ENCODE results near the gene SDHD.
A peak's percentile ranks its signal among the peaks of the same experiment; 100 is the strongest.
"Not testable (repeated sequence)": the region's sequence is repeated elsewhere in the genome, so short reads cannot be mapped to it uniquely, and the experiment has no call there.

SDHD gene

DNA sequence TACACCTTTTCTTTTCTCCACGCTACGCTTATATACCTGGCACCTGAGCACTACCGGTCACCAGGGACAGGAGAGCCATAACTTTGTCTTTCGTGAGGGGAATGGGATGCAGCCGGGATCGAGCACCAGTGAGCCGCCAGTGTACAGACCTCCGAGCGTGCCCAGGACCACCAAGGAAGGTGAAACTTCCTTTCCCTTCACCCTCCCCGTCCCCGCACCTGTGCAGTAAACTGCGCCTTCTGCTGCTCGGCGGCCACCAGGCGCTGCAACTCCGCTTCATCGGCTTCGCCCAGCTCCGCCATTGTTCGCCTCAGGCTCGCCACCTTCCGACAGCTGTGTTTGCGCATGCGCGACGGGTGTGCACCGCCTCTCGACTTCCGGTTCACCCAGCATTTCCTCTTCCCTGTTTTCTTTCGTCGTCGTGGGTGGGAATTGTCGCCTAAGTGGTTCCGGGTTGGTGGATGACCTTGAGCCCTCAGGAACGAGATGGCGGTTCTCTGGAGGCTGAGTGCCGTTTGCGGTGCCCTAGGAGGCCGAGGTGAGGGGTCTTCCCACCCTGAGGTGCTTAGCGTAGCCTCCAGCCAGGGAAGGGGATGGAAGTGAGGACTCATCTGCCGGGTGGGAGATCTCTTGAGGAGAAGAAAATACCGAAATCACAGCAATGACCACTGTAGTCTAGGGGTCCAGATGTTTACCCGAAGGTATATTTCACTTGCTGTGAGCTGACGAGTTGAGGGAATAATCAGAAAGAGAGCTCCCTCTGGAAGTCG lies at the start of gene SDHD, which contains the start of gene TIMM8B:
TSS of gene SDHD (plus strand) at position 452 of the 770 bp plus-strand sequence. CDS start at position 487, 35 bp downstream.
TSS of gene TIMM8B (minus strand) at position 335 of the 770 bp plus-strand sequence. CDS start at position 302, 33 bp downstream.
- peak; percentile 98 for DNase-seq

DNA sequence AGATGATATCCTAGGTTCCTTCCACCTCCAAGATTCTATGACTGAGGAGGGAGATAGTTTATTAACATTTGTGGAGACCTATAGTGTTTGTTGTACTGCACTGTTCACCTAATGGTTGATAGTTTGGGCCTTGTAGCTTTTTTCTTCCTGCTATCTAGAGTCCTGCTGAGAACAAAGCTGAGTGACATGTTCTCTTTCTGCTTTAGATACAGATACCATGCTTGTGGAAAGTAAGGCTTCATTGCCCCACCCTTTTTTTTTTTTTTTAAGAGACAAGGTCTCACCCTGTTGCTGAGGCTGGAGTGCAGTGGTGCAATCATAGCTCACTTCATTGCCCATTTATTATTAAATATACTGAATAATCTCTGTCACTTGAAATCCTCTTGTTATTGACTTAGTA lies 49.1 kb upstream of the SDHD start:
- no peak for DNase-seq

DNA sequence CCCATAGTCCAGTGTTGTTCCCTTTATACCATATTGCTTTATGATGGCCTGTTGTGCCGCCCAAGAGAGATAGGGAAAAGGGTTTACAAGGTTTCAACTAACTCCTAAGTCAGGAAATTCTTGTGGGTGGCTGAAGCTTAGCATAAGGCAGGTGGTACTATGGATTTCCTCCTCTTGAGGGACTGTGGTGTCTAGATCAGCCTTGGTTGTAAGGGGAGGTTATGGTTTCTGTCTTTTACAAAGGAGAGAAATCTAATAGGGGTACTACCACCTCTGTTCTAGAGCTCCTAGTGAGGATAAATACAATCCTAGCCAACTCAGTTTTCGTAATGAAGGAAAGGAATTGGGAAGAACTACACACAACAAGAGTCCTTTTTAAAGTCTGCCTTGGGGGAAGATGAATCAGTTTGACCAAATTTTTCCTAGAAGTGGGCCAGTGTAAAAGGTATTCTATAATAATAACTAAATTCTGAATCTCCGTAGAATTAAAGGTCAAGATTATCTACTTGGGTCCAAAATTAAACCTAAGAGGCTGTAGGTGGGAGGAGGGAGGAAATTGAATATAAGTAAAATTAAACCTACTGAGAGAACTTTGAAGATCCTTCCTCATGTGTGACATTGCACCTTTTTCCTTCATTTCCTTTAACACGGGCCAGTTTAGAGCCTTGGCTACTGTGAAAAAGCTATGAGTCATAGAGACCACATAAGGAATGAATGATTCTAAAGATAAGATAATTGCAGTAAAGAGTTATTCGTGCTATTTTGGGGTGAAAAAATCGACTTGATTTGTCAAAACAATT lies 44.3 kb upstream of the SDHD start:
- peak; percentile 57 for DNase-seq

DNA sequence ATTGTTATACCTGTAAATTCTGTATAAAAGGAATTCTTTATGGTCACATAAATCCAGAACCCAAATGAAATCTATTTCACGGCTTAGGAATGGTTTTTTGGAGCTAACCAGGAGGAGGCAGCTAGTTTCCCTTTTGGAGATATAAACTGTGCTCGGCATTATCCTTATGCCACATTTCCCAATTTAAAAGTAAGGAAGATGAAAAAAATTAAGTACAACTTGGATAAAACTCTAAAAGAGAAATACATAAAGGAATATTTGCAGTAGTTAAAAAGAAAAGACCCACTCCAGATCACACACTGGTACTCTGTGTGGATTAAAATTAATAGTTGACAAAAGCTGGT lies 43.7 kb upstream of the SDHD start:
- no peak for DNase-seq

DNA sequence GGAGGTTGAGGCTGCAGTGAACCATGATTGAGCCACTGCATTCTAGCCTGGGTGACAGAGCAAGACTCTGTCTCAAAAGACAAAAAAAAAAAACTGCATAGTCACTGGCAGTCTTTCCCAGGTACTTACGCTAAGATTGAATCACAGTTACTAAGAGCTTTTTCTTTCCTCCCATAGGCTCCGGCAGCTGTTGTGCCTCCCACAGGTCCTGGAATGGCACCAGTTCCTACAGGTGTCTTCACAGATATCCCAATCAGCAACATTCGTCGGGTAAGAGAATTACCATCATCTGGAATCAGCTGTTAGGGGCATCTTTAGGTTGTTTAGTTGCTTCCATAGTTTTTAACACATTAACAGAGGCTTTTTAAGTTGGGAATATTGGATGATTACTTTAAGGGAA lies 41.7 kb upstream of the SDHD start:
- DNase-seq = no peak

DNA sequence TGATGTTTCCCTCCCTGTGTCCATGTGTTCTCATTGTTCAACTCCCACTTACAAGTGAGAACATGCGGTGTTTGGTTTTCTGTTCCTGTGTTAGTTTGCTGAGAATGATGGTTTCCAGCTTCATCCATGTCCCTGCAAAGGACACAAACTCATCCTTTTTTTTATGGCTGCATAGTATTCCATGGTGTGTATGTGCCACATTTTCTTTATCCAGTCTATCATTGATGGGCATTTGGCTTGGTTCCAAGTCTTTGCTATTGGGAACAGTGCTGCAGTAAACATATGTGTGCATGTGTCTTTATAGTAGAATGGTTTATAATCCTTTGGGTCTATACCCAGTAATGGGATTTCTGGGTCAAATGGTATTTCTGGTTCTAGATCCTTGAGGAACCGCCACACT lies 40.0 kb upstream of the SDHD start:
- not testable (repeated sequence) for DNase-seq

DNA sequence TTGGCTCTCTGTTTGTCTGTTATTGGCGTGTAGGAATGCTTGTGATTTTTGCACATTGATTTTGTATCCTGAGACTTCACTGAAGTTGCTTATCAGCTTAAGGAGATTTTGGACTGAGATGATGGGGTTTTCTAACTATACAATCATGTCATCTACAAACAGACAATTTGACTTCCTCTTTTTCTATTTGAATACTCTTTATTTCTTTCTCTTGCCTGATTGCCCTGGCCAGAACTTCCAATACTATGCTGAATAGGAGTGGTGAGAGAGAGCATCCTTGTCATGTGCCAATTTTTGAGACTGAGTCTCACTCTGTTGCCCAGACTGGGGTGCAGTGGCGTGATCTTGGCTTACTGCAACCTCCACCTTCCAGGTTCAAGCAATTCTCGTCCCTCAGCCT lies 38.4 kb upstream of the SDHD start:
- not testable (repeated sequence) for DNase-seq

DNA sequence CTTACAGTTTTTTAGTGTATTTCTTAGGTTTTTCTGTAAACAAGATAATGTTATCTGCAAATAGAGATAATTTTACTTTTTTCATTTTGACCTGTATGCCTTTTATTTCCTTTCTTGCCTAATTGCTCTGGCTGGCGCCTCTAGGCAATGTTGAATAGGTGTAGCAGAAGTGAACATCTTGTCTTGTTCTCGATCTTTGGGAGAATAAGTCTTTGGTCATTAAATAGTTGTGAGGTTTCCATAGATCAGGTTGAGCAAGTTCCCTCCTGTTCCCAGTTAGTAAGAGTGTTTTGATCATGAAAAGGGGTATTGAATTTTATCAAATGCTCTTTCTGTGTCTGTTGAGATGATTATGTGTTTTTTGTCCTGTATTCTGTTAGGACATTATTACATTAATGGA lies 36.9 kb upstream of the SDHD start:
- DNase-seq = no peak

DNA sequence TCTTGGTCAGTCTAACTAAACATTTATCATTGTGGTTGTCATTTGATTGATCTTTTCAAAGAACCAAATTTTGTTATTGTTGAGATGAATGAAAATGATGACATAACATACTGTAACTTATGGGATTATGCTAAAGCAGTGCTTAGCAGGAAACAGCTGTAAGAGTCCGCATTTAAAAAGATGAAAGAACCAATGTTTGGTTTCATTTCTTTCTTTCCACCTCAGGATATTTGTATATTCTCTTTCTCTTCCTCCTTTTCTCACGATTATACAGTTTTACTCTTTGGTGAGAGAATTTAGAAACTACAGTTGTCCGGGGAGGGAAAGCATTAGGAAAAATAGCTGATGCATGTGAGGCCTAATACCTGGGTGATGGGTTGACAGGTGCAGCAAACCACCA lies 36.0 kb upstream of the SDHD start:
- DNase-seq = no peak

DNA sequence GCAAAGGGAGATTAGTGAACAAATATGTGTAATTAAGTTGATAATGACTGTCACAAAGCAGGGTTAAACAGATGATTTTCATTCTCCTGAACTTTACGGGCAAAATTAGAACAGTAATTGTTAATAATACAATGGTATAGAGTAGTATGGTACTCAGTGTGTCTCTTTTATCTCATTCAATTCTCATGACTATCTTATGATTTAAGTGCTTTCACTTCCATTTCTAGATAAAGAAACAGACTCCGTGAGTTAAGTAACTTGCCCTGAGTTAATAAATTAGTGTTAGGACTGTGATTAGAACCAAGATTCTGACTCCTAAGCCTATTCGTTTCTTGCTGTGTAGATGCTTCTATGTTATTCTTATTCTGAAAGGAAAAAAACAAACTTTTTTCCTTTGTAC lies 34.9 kb upstream of the SDHD start:
- DNase-seq = no peak

DNA sequence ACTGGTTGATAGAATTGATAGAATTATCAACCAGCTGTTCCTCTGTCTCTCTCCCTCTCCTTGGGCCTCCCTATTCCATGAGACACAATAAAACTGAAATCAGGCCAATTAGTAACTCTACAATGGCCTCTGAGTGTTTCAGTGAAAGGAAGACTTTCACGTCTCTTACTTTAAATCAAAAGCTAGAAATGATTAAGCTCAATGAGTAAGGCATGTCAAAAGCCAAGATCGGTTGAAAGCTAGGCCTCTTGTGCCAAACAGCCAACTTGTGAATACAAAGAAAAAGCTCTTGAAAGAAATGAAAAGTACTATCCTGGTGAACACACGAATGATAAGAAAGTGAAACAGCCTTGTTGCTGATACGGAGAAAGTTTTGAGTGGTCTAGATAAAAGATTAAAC lies 29.5 kb upstream of the SDHD start:
- DNase-seq = no peak

DNA sequence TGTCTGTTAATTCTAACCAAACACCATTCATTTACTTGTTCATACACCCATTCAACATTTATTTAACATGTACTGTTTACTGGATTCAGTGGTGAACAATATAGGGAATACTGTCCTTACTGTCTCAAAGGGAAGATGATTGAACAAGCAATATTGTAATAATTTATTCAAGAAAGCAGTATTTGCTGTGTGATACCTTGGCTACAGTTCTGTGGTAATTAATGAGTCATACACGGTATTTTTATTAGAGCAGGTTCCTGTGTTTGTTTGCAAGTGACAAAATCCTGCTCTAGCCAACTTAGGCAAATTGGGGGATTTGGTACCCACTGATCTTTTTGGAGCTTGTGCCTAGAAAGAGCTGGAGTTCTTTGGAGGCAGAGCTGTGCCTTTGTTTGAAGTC lies 28.6 kb upstream of the SDHD start:
- no peak for DNase-seq

DNA sequence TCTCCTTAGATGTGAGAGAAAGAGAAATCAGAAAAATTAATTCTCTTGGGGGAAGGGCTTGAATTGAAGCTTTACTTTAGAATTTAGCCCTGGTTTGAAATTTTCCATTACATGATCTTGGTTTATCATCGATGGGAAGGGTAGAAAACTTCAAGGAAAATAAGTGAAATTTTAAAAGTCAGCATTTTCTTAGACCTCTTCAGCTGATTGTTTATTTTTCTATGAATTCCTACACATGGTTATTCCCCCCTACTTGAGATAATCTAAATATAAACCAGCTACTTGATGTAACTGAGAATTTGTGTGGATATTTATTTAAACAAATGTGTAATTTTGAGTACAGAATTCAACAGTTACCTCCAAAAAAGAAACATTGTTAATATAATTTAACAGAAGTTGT lies 23.8 kb upstream of the SDHD start:
- DNase-seq = no peak

DNA sequence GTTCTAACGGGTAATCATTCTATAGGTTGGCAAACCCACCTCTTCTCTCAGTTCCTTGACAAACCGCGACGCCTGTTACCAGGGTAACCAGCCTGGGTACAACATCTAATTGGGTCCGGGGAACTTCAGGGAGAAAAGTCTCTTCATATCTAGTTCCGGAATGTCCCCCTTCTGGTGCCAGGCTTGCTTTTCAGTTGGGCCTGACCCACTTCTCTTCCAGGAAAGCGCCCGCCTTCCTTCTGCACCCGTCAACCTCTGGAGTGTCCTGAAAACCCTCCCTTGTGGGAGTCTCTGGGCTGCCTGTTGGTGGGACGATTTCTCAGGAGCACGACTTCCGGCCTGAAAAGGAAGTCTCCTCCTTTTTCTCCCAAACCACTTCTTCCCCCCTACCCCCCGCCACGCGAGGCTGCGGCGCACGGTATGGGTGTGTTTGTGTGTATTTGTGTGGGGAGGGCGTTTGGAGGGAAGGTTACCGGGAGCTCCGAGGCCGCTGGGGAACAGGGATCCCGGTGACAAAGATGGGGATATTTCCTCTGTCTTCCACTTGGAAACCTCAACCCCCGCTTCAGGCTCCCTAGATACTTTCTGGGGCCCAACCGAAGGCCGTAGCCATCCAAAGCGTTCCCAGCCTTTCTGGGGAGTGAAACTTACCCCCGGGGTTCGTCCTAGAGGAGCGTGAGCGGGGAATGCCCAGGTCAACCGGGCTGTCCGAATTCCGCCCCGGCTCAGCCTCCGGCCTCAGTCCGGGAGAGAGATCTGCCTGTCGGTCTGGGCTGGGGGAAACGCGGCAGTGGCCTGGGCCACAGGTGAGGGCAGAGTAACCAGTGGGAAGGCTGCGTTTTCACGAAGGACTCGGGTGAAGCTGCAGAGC lies 12.5 kb upstream of the SDHD start, which contains the start of the genes NKAPD1 and PIH1D2:
TSS of gene NKAPD1 (plus strand) at position 359 of the 871 bp plus-strand sequence. CDS start 1,276 bp downstream, outside the sequence.
TSS of gene PIH1D2 (minus strand) at position 77 of the 871 bp plus-strand sequence. CDS start 843 bp downstream, outside the sequence.
- DNase-seq = peak; percentile 82

DNA sequence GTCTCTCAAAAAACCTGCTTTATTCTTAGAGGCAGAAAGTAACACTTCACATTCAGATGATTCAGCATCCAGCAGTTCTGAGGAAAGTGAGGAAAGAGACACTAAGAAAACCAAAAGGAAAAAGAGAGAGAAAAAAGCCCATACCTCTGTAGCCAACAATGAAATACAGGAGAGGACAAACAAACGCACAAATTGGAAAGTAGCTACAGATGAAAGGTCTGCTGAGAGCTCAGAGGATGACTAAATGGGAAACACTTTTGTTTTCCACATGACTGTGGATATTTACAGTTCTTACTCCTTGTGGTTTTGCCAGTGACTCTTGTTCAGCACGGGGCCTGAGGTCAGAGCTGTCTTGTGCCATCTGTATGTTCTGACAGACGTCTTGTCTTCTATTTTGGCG lies 3.9 kb upstream of the SDHD start:
- peak; percentile 90 for DNase-seq

DNA sequence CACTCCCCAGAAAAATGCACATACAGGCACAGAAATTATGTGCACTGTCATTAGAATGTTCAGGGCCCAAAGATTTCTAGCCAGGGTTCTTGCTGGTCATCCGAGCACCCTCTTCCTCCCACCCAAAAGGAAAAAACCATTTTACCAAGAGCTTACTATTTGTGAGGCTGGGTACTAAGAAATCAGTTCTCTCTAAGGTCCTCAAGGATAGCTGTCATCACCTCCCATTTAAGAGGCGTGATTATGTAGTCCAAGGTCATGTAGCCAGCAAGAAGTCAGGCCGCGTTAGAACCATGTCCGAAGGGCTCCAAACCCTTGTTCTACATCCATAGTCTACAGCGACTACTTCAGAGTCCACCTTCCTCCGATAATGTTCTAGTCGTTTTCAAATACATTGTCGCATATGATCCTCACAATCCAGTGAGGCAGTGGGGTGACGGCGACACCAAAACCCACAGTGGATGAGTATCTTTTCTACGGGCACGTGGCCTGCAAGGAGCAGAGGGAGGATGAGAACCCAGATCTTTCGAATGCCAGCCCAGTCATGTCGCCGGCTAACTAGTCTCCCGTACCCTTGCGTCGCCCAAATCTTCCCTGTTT lies 751 bp upstream of the SDHD start:
- peak; percentile 28 for DNase-seq

DNA sequence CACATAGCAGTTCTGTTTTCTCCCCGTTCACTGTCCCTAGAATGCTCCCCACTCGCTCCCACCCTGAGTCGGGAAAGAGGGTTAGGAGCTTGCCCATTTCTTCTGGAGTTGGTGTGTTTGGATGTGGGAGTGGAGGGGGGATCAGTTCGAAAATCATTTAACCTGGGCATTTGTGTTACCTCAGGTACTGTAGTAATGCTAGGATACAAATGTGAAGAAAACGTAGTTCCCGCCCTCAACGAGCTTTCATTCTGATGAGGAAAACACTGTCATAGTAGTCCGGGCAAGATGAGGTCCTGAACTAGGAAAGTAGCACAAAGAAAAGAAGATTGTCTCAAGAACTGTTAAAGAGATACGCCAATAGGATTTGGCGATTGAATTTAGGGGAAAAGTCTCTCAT lies 539 bp downstream of the SDHD start:
- DNase-seq = no peak

DNA sequence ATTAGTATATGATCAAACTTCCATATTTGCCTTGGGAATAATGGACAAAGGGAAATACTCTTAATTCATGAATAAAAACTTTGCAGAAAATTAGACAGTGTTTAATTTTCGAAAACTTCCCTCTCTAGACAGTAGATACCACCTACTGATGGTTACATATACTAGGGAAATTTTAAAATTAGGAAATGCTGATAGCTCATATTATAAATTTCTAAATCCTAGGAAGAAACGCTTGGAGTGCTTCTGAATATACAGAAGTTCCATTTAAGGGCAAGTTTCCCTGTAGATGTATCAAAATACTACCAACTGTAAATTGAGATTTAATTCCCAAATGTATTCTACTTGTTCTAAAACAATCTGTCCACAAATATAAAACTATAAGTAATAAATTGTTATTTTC lies 8.6 kb downstream of the SDHD start:
- not testable (repeated sequence) for DNase-seq

DNA sequence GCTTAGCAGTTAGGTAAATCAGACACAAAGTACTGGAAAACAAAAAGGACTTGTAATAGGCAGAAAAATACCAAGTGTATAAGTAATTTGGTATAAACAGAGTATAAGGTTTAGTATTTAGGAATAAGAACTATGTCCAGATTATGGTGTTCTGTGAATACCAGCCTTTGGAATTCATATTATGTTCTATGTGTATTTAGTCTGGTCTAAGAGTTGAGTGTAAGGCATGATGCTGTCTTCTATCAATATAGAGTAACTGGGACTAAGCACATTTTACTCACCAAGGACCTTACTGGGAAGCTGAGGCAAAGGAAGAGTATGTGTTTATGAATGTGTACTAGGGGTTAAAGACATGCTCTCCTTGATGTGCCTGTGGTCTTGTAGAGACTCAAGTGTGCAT lies 9.5 kb downstream of the SDHD start:
- no peak for DNase-seq

DNA sequence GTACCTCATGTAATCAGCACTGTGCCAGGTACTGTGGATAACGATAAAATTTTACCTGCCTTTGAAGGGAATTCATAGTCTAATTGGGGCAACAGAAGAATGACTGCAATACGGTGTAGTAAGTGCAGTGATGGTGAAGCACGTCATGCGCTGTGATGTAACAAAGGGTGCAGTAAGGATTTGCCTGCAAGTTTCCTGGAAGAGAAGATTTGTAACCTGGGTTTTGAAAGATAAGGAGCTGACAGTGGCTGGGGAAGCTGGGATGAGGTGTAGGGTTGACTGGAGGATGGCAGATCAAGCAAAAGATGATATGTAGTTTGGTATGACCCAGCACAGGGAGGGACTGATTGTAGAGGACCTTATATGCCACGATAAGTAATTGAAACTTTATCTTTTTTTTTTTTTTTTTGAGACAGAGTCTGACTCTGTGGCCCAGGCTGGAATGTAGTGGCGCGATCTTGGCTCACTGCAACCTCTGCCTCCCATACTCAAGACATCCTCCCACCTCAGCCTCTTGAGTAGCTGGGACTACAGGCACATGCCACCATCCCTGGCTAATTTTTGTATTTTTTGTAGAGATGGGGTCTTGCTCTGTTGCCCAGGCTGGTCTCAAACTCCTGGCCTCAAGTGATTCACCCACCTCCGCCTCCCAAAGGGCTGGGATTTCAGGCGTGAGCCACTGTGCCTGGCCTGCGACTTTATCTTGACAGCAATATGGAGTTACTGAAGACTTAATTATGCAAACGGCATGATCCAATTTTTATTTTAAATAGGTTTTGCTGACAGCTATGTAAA lies 11.3 kb downstream of the SDHD start:
- DNase-seq = no peak

DNA sequence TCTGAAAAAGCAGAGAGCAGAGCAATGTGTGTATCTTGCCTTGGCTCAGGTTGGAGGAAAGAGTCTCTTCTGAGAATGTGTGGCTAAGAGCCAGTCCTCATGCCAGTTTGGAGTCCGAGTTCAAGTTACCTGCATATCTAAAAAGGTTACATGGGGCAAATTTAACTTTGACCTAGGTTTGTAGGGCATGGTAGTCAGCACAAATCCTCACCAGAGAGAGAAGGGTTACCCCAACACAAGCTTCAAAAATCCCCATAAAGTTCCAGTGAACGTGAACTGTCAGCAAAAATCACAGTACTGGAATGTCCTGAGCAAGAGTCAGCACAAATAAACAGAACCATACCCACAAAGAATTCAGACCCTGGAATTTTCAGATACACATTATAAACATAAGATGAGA lies 13.8 kb downstream of the SDHD start:
- DNase-seq = no peak

DNA sequence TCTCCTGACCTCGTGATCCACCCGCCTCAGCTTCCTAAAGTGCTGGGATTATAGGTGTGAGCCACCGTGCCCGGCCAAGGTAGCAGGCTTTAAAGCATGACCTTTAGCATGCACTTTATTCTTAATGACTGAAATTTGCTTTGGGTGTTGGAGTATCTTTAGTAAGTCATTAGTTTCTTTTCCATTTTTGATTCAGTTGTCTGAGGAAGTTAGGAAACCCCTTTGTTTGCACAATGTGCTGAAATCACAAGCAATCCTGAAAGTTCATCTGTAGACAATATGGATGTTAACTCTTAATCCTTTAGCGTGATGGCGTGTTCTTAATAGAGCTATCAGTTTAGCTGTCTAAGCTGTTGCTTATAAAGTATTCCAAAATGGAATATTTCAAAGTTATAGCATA lies 16.8 kb downstream of the SDHD start:
- no peak for DNase-seq
